Natural killer cell treated with Interleukin-12 subunit alpha and Interleukin-12 subunit beta and Interleukin-15 and Interleukin-18, amount 100 ng/mL, for 72 hours (primary cell): Measurements from ENCODE around the gene CNPPD1. TPM values are rescaled to one million over a fixed set of nuclear protein-coding genes. Genes with fewer than 3 reads are reported as not detected.

Experiments
- ATAC-seq, 2 donors: fragments of 150-1000 bp; cut with Tn5 transposase in 1 of 2; sonication (Bioruptor Pico), chemical (Tn5 transposase) in 1 of 2; 2 replicates each; pipeline ENCODE4 v1.10.0; 2021
- DNase-seq: peaks from one replicate; pipeline ENCODE4 v3.0.0; 2022; ENCODE audit warnings: low spot score
- H3K27ac Mint-ChIP-seq, 2 donors: 1 replicate in 1 of 2; 2 replicates in 1 of 2; pipeline ENCODE4 v1.8.0; 2022; ENCODE audit warnings: mixed read lengths in 2 of 2, mild to moderate bottlenecking in 1 of 2, moderate library complexity in 1 of 2
- H3K27me3 Mint-ChIP-seq, 2 donors: 1 replicate in 1 of 2; 2 replicates in 1 of 2; pipeline ENCODE4 v1.8.0; 2022; ENCODE audit warnings: mixed read lengths in 2 of 2
- H3K36me3 Mint-ChIP-seq: one replicate; pipeline ENCODE4 v1.8.0; 2022; ENCODE audit warnings: mixed read lengths
- H3K4me1 Mint-ChIP-seq, 2 donors: 1 replicate in 1 of 2; 2 replicates in 1 of 2; pipeline ENCODE4 v1.8.0; 2022; ENCODE audit warnings: low read depth in 2 of 2, mixed read lengths in 2 of 2, mild to moderate bottlenecking in 1 of 2
- H3K4me3 Mint-ChIP-seq: one replicate; pipeline ENCODE4 v1.8.0; 2022; ENCODE audit warnings: mixed read lengths
- H3K9me3 Mint-ChIP-seq: 2 replicates; pipeline ENCODE4 v1.8.0; 2022; ENCODE audit warnings: mixed read lengths
- total RNA-seq, 2 donors: library from RNA; stranded (reverse); gene quantifications; one replicate each; pipeline ENCODE4 v1.2.3, GENCODE V29; 2022

The CNPPD1 gene
- total RNA-seq, 2 donors from 2014 or later = 60.8 to 68.5 TPM

DNA sequence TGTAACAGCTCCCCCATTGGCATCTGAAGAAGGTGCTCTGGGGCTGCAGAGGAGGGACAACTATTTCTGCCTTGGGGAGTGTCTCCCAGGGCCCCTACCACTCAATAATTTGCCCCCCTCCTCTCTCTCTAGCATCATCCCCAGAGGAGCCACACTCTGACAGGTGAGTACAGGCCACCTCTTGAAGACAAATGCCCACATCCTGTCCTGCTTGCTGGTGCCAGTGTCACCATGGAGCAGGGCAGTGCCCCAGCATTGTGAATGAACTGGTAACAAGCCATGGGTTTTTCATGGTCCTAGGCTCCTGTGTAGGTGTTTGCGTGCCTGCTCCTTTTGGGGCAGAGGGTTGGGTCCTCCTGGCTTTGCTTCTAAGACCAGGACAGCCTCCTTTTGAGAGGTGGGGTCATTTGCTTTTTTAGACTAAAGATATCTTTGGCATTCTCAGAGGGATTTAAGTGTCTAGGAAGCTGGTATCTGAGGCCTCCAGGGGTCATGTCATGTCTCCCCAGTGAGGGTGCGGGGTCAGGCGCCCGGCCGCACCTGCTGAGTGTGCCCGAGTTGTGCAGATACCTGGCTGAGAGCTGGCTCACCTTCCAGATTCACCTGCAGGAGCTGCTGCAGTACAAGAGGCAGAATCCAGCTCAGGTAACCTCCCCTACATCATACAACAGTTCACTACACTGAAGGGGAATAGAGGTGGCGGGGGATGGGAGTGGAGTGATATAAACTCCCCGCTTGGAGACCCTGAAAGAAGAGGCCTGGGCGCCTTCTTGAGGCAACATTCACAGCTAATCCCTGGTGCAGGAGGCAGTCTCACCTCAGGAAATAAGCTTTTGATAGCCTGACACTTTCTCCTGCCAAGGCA lies 3.1 kb upstream of the CNPPD1 start:
- peak overlapping the region in 1 of 2 donors; percentile 99 for H3K27ac Mint-ChIP-seq
- peaks cover 8% of the 10 kb centered on the region for H3K36me3 Mint-ChIP-seq
- peak overlapping the region; percentile 88 for H3K4me3 Mint-ChIP-seq
- no peak for ATAC-seq
- DNase-seq = no peak
- peaks cover 43 to 52% of the 10 kb centered on the region in 2 donors for H3K4me1 Mint-ChIP-seq
- H3K9me3 Mint-ChIP-seq = no peaks in the 10 kb centered on the region
- no peaks in the 10 kb centered on the region for H3K27me3 Mint-ChIP-seq

GRCh38 chr2:219178377-219179175 lies 1.9 kb upstream of the CNPPD1 start:
- DNase-seq = no peak
- peaks cover 52 to 62% of the 10 kb centered on the region in 2 donors for H3K4me1 Mint-ChIP-seq
- H3K36me3 Mint-ChIP-seq = peaks cover 16% of the 10 kb centered on the region

DNA sequence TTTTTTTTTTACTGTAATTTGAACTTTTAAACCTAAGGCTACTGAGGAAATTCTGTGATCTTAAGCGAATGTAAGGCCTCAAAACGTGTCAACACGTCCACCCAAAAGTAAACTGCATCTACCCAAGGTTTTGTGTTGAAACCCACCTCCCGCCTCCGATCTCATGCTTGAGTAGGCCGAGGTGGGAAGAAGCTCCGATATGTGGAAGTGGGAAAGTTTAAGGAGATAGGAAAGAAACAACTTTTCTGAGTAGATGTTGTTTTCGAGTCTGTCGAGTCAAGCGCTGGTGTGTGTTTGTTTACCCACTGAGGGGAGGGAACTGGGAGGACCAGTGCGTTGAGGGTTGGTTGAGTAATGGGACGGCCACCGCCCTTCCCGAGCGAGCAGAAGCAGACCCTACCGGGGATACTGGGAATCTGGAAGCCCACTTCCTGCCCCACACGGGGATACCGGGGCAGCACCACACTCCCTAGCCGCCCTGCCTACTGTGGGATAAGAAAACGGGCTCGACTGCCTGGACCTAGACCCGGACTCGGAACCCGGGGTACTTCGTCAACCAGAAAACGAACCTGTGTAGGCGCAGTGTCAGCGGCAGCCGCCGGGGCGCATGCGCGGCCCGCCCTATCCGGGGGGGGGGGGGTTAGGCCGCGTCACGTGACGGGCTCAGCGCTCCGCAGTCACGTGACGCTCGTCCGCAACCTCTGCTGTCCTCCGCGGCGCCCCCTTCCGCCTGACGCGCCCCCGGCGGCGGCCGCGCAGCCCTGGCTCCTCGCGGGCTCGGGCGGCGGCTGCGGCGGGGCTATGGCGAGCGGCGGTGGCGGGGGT lies 1.0 kb upstream of the CNPPD1 start, which contains the start of gene RETREG2:
Gene RETREG2, plus strand, starts transcription at position 724 of the 825 bp plus-strand sequence. Its CDS starts 78 bp downstream, at position 802.
- peaks cover 16% of the 10 kb centered on the region for H3K36me3 Mint-ChIP-seq
- DNase-seq (peak; percentile 88), ATAC-seq (peak; percentile 71 to 81)
- H3K27ac Mint-ChIP-seq = peak within 1 kb of the TSS; percentile 99 to 100
- H3K4me1 Mint-ChIP-seq = peaks cover 46 to 54% of the 10 kb centered on the region in 2 donors
- no peaks in the 10 kb centered on the region for H3K9me3 Mint-ChIP-seq
- peak within 1 kb of the TSS; percentile 99 for H3K4me3 Mint-ChIP-seq
- no peaks in the 10 kb centered on the region for H3K27me3 Mint-ChIP-seq

More at GRCh38 chr2:219178377-219179175, 1.9 kb upstream of the CNPPD1 start:
- peak in 1 of 2 donors; percentile 4 for ATAC-seq
- Mint-ChIP-seq H3K4me3 (peak overlapping the region; percentile 88), H3K27me3 (no peaks in the 10 kb centered on the region), H3K27ac (peak overlapping the region; percentile 85 to 99), H3K9me3 (no peaks in the 10 kb centered on the region)

DNA sequence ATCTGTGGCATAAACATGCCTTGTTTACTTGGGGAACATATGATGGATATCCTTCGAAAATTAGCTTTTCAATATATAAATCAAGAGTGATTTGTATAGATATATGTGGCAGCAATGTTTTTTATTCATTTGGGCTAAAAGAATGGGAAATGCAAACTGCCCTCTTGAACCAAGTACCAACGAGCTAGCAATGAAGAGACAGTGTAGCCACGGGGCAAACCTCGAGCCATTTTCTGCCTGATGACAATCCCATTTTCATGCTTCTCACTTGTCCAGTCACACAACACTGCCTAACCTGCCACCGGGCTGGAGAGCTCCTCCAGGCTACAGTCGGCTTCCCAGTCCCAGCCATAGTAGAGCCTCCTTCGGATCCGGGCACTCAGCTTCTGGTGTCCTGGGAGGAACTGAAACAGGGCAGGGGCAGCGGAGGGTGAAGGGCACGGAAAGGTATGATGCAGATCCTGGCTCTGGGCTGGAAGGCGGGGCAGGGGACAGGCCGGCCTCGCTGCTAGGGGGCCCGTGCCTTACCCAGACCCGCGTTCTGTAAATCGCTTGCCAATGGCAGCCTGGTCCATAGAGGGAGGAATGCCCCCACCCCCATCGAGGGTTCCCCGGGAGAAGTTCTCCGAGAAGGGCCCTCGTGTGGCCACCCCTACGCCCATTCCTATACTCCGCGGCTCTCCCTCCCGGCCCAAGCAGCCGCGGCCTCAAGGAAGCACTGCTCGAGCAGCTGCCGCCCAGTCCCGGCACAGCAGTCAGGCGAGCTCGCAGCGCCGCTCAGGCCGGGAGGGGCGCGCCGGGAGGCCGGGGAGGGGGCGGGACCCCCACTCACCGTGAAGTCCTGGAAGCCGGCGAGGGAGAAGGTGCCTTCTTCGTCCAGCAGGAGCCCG lies 552 bp downstream of the CNPPD1 start:
- ATAC-seq (peak; percentile 1 to 39), DNase-seq (no peak)
- Mint-ChIP-seq H3K4me1 (peaks cover 47 to 53% of the 10 kb centered on the region in 2 donors), H3K9me3 (no peaks in the 10 kb centered on the region), H3K27me3 (no peaks in the 10 kb centered on the region), H3K36me3 (peaks cover 22% of the 10 kb centered on the region), H3K27ac (peak overlapping the region; percentile 69 to 83), H3K4me3 (peak overlapping the region; percentile 99)

DNA sequence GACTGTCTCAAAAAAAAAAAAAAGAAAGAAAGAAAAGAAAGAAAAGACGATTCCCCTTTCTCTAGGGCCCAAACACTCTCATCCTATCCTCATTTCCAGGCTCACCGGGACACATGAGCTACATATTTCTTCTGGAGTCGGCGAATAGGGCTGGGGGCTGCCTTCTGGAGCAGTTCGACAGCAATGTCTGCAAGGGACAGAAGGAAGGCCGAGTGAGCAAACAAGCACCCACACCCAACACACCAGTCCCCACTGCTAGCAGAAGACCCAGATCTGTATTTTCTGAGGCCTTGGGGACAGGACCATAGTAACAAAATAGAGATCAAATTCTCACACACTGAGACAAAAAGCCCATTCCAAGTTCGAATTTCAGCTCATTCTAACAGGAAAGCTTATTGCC lies 1.2 kb downstream of the CNPPD1 start:
- H3K4me1 Mint-ChIP-seq = peaks cover 40 to 46% of the 10 kb centered on the region in 2 donors
- ATAC-seq = no peak
- no peaks in the 10 kb centered on the region for H3K9me3 Mint-ChIP-seq
- peak overlapping the region; percentile 85 for H3K4me3 Mint-ChIP-seq
- H3K27ac Mint-ChIP-seq = peak overlapping the region; percentile 69 to 83
- peaks cover 15% of the 10 kb centered on the region for H3K36me3 Mint-ChIP-seq
- H3K27me3 Mint-ChIP-seq = no peaks in the 10 kb centered on the region
- no peak for DNase-seq

DNA sequence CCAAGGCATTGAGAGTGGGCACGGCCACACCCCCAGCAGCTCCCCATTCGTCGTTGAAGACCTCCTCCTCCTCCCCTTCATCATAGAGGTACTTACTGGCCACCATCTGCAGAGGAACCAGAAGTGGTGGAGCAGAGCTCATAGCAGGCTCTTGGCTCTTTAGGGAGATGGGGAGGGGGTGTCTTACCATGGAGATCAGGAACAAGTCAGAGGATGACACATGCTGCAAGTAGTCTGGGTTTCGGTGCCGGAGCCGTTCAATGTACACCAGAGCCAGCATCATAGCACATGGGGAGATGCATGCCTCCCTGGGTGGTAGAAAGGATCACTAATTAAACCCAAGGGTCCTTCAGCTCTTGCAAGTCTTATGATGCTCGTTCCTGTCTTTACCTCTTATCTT lies 1.9 kb downstream of the CNPPD1 start:
- no peak for DNase-seq
- no peaks in the 10 kb centered on the region for H3K27me3 Mint-ChIP-seq
- peaks cover 14% of the 10 kb centered on the region for H3K36me3 Mint-ChIP-seq
- ATAC-seq = no peak
- peak overlapping the region; percentile 69 to 83 for H3K27ac Mint-ChIP-seq
- no peaks in the 10 kb centered on the region for H3K9me3 Mint-ChIP-seq
- H3K4me1 Mint-ChIP-seq = peaks cover 40 to 45% of the 10 kb centered on the region in 2 donors
- peak overlapping the region; percentile 85 for H3K4me3 Mint-ChIP-seq

- ATAC-seq (no peak), DNase-seq (no peak)
- Mint-ChIP-seq H3K4me3 (peak overlapping the region; percentile 85), H3K4me1 (peaks cover 34 to 41% of the 10 kb centered on the region in 2 donors), H3K36me3 (peaks cover 14% of the 10 kb centered on the region), H3K27me3 (no peaks in the 10 kb centered on the region), H3K27ac (peak overlapping the region; percentile 19 to 61), H3K9me3 (no peaks in the 10 kb centered on the region)
Measured at GRCh38 chr2:219174146-219174545, 2.6 kb downstream of the CNPPD1 start.

DNA sequence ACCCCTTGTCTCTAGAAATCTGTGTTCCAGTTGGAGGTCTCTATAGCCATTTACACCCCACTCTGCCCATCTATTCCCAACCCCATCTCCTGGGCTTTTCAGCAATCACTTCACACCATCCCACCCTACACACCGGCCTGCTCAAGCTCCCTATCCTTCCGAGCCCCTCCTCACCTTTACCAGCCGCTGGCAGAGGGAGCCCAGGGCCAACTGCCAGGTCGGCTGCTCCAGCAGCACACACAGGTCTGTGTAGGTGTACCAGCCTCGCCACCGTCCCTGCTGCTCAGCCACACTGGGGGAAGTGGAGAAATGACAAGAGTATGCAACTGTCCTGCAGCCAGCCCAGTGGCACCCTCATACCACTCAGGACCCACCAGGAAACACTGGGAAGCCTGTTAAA lies 3.5 kb downstream of the CNPPD1 start:
- Mint-ChIP-seq H3K4me1 (peaks cover 28 to 34% of the 10 kb centered on the region in 2 donors), H3K9me3 (no peaks in the 10 kb centered on the region), H3K4me3 (no peak overlapping the region), H3K27me3 (no peaks in the 10 kb centered on the region), H3K27ac (no peak overlapping the region), H3K36me3 (peaks cover 14% of the 10 kb centered on the region)
- DNase-seq = no peak
- no peak for ATAC-seq

DNA sequence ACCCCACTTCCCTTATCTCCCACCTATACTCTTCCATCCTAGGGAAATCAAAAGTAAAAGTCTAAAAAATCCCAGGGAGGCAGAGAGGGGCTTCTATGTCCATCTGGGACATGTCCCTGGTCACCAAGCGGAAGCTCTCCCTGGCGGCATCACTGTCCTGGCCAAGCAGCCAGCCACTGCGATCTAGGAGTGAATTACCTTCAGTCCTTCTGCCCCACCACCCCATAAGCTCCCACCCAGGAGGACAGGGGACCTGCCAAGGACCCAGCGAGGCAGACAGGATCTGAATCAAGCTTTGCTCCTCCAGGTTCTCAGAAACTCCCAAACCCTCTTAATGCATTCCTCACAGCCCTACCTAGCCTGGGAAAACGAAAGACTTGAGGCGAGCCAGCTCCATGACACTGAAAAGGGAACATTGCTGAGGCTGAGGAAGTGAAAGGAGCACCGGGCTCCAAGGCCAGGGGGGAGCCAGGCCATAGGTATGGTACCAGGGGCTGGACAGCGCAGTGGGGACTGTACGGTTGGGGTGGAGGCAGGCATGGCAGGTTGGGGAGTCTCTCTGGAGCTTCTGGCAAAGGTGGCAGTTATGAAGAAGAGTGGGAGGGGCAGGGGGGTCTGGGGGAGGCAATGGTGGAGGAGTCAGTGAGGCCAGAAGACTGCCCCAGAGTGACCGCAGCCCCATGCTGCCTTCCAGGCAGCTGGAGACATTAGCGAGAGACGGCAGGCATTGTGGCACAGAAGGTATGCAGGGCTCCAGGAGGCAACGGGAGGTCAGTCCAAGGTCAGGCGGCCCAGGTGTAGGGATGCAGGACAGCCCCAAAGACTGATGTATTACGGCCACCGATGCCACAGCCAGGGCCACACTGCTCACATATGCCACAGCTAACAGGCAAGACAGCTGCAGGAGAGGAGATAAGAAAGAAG lies 4.2 kb downstream of the CNPPD1 start:
- Mint-ChIP-seq H3K4me3 (no peak overlapping the region), H3K36me3 (peaks cover 14% of the 10 kb centered on the region), H3K27me3 (no peaks in the 10 kb centered on the region), H3K27ac (peak overlapping the region in 1 of 2 donors; percentile 64), H3K9me3 (no peaks in the 10 kb centered on the region), H3K4me1 (peaks cover 27 to 31% of the 10 kb centered on the region in 2 donors)
- ATAC-seq (no peak), DNase-seq (no peak)

DNA sequence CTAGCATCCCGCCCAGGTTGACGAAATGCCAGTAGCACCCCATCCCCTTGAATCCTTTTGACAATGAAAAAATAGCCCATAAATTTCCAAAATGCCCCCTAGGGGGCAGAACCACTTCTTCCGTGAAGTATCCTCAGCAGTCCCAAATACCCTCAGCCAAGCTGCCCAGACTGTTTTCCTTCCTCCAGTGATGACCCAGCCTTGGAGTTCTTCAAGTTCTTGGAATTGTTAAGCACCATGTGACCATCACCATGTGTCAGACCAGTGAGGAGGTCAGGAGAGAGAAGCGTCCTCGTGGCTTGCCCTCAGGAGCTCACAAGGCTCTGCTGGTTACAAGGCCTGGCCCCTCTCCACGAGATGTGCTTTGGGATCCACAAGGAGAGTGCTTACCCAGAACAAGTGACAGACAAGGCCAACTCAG lies 5.5 kb downstream of the CNPPD1 start:
- Mint-ChIP-seq H3K36me3 (peaks cover 14% of the 10 kb centered on the region), H3K27me3 (no peaks in the 10 kb centered on the region), H3K4me1 (peaks cover 22 to 25% of the 10 kb centered on the region in 2 donors), H3K27ac (peak overlapping the region; percentile 39 to 40), H3K4me3 (no peak overlapping the region), H3K9me3 (no peaks in the 10 kb centered on the region)
- DNase-seq (peak; percentile 72), ATAC-seq (peak in 1 of 2 donors; percentile 51)

- Mint-ChIP-seq H3K36me3 (peaks cover 14% of the 10 kb centered on the region), H3K4me1 (peaks cover 14 to 17% of the 10 kb centered on the region in 2 donors), H3K27ac (no peak within 1 kb of the TSS), H3K4me3 (no peak within 1 kb of the TSS), H3K27me3 (no peaks in the 10 kb centered on the region), H3K9me3 (no peaks in the 10 kb centered on the region)
- no peak for ATAC-seq
- DNase-seq = no peak
Measured at GRCh38 chr2:219169930-219170654, 6.6 kb downstream of the CNPPD1 start, which contains the start of gene SLC23A3. SLC23A3 (minus strand) TSS chr2:219170029; CDS start chr2:219169984, 45 bp downstream.
